ENCODE data around the gene MRPS33. TPM values are rescaled to one million over a fixed set of nuclear protein-coding genes. Genes with fewer than 3 reads are reported as not detected.
"Not testable (repeated sequence)": the region's sequence is repeated elsewhere in the genome, so short reads cannot be mapped to it uniquely, and the experiment has no call there.

The MRPS33 gene
- 10 to 100 TPM; 26.9 to 32.5 TPM for total RNA-seq
- long read RNA-seq, donor 1, full-length matches to known transcripts: 4 of 5 reads
- long read RNA-seq, donor 1, partial matches to known transcripts: 0 of 5 reads
- long read RNA-seq, donor 1, other reads (novel, unspliced or antisense): 1 of 5 reads
- long read RNA-seq, donor 2, full-length matches to known transcripts: 7 of 8 reads
- long read RNA-seq, donor 2, partial matches to known transcripts: 0 of 8 reads
- long read RNA-seq, donor 2, other reads (novel, unspliced or antisense): 1 of 8 reads

DNA sequence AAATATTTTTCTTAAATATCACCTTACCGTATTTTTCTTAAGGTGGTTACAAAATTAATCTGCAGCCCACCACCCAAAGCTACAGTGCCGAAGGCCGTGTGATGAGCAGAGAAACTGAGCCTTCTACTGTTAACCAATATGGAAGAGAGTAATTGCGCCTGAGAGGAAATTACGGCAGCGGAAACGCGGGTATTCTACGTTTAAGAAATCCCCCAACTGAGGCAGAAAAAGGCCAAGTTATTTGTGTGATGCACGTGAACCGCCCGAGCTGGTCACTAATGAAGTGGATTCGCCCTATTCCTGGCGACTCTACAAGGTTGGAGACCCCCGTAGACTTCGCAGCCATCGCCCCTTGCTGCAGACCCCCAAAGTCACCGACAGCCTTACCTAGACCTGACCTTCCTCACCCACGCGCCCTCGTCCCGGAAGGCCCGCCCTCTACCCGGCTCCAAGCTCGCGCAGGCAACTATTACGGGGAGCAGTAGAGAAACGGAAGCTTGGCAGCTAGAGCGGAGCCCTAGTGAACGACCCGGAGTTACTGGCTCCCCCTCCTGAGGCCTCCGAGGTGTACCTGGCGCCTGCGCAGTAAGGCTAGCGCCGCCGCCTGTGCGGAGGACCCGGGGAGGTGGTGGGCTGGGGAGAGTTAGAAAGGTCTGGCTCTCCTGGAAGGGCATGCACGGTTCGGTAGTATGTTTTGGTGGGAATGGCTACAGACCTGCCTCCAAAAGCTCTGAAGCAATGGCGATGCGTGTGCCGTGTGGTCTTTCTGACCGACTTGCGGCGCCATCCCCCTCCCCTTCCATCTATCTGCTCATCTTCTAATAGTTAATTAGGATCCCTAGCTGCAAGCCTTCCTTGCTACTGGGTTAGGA, at the start of gene MRPS33:
Gene MRPS33 (minus strand): TSS at position 429 of the 872 bp plus-strand sequence. CDS start 4,319 bp downstream, outside the sequence.
- DNase-seq (ENCODE audit: low spot score): peak; percentile 98
- intact Hi-C loops (cut with DNase I): loop anchor here (5.0 to 10.0 kb wide), 3 partner anchors 202 to 520 kb away; no protein-coding TSS in a partner anchor

DNA sequence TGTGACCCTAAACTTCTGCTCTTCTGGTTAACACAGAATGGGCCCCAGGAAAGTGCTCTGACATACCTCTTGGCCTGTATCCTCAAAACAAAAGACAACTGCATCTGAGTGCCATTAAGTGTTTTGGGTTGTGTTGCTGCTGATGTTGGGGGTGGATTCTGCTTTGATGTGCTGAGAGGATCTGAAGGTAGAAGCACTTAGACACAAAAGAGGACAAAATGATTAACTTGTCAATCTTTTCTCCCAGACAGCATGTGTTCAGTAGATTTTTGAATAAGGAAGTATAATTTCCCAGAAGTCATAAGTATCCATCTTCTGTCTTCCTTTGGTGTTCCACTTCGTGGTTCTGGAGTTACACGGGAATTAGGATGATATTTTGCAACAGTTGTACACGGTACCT, 43.0 kb upstream of the MRPS33 start:
- intact Hi-C loops (cut with DNase I): no loop called here
- no peak for DNase-seq (ENCODE audit: low spot score)

DNA sequence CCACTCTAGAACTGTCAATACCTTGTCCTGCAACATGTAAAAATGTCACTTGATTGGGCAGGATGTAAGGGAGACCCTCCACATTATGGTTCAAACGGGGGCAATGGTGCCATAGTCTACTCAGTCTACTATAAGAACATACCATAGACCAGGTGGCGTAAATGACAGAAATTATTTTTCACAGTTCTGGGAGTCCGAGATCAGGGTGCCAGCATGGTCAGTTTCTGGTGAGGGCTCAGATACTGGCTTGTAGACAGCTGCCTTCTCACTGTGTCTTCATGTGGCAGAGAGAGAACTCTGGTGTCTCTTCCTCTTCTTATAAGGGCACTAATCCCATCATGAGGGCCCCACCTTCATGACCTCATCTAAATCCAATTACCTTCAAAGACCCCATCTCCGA, 40.4 kb upstream of the MRPS33 start:
- DNase-seq (ENCODE audit: low spot score): no peak
- intact Hi-C loops (cut with DNase I): no loop called here

DNA sequence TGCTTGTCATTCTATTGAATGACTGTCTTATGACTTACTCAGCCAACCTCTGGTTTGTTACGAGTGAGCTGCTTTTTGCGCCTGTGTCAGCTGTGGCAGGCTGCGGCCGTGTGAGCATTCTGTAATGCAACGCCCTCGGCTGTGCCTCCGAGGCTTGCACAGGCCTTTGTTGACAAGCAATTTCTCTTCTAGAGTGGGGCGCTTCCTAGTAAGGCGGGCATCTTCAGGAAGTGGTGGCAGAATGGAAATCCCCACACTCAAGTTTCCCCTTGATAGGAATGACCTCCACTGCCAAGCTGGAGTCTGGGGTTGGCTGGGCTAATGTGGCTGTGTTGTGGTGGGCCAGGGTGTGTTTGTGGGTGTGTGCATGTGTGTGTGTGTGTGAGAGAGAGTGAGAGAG, 38.9 kb upstream of the MRPS33 start:
- intact Hi-C loops (cut with DNase I): no loop called here

DNA sequence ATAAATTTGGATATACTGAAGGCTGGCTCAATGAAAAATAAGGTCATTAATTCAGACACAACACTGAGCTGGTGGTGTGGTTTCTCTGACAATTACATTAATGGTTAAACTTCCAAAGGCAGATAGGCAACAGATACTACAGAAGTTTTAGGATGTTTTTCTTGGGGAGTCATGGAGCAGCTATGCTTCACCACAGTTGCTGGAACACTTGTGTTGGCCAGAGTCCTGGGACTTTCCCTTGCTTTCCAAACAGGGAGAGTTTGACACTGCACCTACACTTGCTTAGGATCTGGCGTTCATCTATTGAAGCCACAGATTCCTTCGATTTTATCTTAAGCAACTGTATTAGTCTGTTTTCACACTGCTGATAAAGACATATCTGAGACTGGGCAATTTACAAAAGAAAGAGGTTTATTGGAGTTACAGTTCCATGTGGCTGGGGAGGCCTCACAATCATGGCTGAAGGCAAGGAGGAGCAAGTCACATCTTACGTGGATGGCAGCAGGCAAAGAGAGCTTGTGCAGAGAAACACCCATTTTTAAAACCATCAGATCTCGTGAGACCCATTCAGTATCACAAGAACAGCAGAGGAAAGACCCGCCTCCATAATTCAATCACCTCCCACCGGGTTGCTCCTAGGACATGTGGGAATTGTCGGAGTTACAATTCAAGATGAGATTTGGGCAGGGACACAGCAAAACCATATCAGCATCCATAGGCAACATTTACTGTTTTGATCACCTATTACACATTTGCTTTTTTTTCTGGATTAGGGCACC, 31.3 kb upstream of the MRPS33 start:
- DNase-seq (ENCODE audit: low spot score): no peak
- intact Hi-C loops (cut with DNase I): no loop called here

More for the DNA sequence above, 38.9 kb upstream of the MRPS33 start:
- DNase-seq (ENCODE audit: low spot score): no peak

DNA sequence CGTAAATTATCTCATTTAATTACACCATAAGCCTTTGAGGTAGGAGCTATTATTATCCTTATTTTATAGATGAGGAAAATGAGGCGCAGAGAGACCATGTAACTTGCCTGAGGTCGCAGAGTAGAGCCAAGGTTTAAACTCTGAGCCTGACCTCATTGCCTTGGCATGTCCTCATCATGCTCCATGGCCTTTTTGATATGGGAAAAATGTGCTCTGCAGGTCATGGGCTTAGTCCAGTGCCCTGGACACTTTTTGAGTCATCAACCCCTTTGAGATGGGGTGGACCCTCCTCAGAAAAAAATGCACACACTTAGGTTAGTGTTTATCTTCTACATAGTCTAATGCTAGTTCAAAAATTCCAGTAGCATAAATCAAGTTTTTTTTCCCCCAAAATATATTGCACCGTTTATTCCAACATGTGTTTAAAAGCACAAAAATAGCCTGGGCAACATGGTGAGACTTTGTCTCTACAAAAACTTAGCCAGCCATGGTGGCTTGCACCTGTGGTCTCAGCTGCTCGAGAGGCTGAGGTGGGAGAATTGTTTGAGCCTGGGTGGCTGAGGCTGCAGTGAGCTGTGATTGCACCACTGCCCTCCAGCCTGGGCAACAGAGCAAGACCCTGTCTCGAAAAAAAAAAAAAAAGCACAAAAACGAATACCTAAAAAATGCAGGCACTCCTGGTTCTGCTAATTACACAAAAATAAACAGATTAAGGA, 30.5 kb upstream of the MRPS33 start:
- no peak for DNase-seq (ENCODE audit: low spot score)
- intact Hi-C loops (cut with DNase I): no loop called here

DNA sequence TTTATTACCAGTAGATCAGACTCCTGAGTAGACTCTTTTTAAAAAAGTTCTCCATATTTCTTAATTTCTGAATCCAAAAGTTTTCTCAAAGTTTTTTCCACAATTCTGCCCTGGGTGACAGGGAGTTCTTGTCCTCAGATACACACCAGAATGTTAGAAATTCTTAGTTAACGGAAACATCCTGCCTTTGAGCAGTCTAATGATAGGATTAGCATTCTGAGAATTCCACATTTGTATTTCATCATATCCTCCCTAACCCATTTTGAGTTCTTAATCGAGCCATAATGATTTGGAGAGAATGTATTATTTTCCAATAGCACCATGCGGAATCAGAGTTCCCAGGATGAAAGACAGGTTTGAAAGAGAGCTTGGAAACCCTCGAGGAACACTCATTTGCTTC, 28.9 kb upstream of the MRPS33 start:
- no peak for DNase-seq (ENCODE audit: low spot score)
- intact Hi-C loops (cut with DNase I): no loop called here

DNA sequence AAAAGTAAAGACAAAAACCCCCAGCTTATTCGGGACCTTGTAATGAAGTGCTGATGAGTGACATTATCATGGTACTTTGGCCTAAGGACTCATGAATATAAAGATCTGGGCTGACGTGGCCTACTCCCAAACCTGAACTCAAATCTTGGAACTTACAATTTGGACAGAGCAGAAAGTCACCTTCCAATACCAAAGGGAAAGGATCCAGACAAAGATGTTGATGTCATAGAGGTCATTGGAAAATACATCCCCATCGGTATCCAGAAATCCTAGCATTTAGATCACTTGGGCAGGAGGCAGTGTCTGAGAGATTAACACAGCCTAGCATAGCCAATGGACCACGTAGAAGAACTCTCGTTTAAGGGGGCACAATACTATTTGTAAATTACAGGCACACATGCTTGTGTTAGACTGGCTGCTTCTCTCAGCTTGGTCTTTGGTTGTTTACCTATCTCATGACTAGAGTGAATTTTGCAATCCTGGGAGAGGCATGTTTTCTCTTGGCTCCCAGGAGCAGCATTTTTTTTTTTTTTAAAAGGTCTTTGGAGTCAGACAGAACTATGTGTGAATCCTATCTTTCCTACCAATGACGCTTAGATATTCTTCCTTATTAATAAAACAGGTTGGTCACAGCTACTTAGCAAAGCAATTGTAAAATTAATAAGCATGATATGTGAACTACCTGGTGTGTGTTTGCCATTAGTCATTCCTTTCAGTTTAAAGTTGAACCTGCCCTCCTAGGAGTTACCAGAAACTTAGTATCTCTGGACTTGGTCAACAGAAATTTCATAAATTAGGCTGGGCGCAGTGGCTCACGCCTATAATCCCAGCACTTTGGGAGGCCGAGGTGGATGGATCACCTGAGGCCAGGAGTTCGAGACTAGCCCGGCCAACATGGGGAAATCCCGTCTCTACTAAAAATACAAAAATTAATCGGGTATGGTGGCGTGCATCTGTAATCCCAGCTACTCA, 27.8 kb upstream of the MRPS33 start:
- intact Hi-C loops (cut with DNase I): no loop called here

DNA sequence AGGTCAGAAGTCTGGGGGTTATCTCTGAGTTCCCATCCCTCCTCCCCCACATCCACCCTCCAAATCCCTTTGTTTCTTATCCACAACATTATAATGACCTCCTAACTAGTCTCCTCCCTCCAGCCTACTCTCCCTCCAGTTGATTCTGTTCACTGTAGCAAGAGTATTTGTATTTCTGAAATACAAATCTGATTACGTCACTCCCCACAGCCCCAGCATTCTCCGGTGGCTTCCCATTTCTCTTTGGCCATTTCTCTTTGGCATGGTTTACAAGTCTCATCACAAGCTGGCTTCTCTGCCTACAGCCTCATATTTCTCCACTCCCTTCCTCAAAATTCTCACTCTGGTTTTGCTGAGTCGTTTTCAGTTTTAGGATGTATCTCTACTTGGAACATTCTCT, 24.6 kb upstream of the MRPS33 start:
- DNase-seq (ENCODE audit: low spot score): no peak
- intact Hi-C loops (cut with DNase I): no loop called here

More for the DNA sequence above, 27.8 kb upstream of the MRPS33 start:
- DNase-seq (ENCODE audit: low spot score): no peak

DNA sequence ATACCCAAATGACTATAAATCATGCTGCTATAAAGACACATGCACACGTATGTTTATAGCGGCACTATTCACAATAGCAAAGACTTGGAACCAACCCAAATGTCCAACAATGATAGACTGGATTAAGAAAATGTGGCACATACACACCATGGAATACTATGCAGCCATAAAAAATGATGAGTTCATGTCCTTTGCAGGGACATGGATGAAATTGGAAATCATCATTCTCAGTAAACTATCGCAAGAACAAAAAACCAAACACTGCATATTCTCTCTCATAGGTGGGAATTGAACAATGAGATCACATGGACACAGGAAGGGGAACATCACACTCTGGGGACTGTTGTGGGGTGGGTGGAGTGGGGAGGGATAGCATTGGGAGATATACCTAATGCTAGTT, 23.3 kb upstream of the MRPS33 start:
- intact Hi-C loops (cut with DNase I); DNase-seq (ENCODE audit: low spot score): not testable (repeated sequence)

DNA sequence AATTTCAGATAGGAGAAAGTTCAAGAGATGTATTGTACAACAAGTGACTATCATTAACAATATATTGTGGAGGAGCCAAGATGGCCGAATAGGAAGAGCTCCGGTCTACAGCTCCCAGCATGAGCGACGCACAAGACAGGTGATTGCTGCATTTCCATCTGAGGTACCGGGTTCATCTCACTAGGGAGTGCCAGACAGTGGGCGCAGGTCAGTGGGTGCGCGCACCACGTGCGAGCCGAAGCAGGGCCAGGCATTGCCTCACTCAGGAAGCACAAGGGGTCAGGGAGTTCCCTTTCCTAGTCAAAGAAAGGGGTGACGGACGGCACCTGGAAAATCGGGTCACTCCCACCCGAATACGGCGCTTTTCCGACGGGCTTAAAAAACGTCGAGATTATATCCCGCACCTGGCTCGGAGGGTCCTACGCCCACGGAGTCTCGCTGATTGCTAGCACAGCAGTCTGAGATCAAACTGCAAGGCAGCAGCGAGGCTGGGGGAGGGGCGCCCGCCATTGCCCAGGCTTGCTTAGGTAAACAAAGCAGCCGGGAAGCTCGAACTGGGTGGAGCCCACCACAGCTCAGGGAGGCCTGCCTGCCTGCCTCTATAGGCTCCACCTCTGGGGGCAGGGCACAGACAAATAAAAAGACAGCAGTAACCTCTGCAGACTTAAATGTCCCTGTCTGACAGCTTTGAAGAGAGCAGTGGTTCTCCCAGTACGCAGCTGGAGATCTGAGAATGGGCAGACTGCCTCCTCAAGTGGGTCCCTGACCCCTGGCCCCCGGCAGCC, 18.0 kb upstream of the MRPS33 start:
- intact Hi-C loops (cut with DNase I); DNase-seq (ENCODE audit: low spot score): not testable (repeated sequence)

DNA sequence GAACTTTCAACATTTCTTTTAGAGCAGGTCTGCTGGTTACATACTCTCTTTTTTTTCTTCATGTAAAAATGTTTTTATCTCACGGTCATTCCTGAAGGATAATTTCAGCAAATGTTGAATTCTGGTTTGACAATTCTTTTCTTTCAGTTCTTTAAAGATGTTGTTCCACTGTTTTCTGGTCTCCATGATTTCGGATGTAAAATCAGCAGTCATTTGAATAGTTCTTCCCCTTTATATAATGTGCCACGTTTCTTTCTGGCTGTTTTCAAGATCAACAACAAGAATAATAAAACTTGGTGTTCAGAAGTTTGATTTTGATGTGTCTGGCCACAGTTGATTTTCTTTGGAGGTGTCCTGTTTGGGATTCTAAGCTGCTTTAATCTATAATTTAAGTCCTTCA, 14.0 kb upstream of the MRPS33 start:
- no peak for DNase-seq (ENCODE audit: low spot score)
- intact Hi-C loops (cut with DNase I): no loop called here

DNA sequence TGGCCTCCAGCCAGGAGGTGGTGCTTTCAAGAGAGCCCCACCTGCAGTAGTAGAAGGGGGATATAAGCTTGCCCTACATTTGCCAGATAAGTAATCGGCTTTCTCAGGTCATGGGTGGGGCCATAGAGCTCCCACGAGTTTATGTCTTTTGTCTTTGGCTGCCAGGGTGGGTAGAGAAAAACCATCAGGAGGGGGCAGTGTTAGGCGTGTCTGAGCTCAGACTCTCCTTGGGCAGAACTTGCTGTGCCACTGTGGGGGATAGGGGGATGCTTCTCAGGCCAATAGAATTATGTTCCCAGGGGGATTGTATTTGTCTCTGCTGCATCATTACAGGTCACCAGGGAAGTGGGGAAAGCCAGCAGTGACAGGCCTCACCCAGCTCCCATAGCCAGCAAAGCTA, 12.3 kb upstream of the MRPS33 start:
- intact Hi-C loops (cut with DNase I): no loop called here
- no peak for DNase-seq (ENCODE audit: low spot score)

DNA sequence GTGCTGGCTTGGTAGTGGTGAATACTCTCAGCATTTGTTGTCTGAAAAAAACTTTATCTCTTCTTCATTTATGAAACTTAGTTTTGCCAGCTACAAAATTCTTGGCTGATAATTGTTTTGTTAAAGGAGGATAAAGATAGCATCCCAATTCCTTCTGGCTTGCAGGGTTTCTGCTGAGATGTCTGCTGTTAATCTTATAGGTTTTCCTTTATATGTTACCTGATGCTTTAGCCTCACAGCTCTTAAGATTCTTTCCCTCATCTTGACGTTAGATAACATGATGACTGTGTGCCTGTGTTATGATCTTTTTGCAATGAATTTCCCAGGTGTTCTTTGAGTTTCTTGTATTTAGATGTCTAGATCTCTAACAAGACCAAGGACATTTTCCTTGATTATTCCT, 9.9 kb upstream of the MRPS33 start:
- intact Hi-C loops (cut with DNase I): no loop called here
- no peak for DNase-seq (ENCODE audit: low spot score)

DNA sequence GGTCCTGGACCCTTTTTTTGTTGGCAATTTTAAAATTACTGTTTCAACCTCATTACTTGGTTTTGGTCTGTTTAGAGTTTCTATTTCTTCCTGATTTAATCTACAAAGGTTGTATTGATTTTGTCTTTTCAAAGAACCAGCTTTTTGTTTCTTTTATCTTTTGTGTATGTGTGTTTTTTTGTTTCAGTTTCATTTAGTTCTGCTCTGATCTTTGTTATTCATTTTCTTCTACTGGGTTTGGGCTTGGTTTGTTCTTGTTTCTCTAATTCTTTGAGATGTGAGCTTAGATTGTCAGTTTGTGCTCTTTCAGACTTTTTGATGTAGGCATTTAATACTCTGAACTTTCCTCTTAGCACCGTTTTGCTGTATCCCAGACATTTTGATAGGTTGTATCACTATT, 8.5 kb upstream of the MRPS33 start:
- intact Hi-C loops (cut with DNase I): no loop called here
- no peak for DNase-seq (ENCODE audit: low spot score)

DNA sequence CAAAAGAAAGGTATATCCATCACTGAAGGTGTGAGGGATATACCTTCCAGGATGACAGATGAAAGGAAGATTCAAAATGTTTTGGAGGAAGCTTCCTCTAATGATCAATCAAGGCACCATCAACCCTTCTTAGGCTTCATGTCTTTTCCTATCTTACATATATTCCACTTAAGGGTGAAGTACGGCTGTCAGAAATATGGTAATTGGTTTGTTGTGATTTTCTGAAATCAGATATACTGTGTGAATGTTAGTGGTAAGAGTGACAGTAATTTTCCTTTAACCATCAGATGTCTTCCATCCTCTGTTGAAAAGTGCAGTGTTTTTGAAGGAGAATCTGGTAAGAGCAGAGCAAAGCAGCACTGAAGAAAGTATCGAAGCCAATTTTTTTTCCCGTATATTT, 2.8 kb upstream of the MRPS33 start:
- intact Hi-C loops (cut with DNase I): loop anchor here in 1 of 2 donors (10.0 kb wide), 1 partner anchor 517 kb away; no protein-coding TSS in a partner anchor
- no peak for DNase-seq (ENCODE audit: low spot score)

DNA sequence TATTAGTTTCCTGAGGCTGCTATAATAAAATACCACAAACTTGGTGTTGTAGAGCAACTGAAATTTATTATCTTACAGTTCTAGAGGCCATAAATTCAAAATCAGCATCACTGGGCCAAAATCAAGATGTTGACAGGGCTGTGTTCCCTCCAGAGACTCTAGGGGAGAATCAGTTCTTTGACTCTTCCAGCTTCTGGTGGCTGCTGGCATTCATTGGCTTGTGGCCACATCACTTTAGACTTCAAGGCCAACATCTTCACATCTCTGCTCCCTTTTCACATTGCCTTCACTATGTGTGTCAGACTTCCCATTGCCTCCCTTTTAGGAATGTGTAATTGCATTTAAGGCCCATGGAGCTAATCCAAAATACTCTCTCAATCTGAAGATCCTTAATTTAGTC, 1.6 kb upstream of the MRPS33 start:
- no peak for DNase-seq (ENCODE audit: low spot score)
- intact Hi-C loops (cut with DNase I): loop anchor here in 1 of 2 donors (10.0 kb wide), 1 partner anchor 518 kb away; no protein-coding TSS in a partner anchor

Measured in posterior vena cava (tissue), 2 donors.